Right lobe of liver (tissue), 4 donors: Measurements from ENCODE around the gene STAG2.

Experiments
- CTCF ChIP-seq, 4 donors: fragments of 200-600 bp in 3 of 4; fragments of 450-650 bp in 1 of 4; IDR thresholded peaks; one replicate each; pipeline versions ENCODE4 v1.5.1 to v1.8.0; 2016 to 2022; ENCODE audit warnings: antibody characterized with exemption in 4 of 4, mild to moderate bottlenecking in 2 of 4
- POLR2A ChIP-seq: fragments of 450-650 bp; IDR thresholded peaks from one replicate; pipeline ENCODE4 v1.6.1; 2017; ENCODE audit warnings: antibody characterized with exemption, mild to moderate bottlenecking
- donor health status: DM: no; HTN: no; CAD: no.
- donor health status: DM: no; HTN: no; CAD: no.
- donor health status: DM: no; HTN: yes; CAD: no.

GRCh38 chrX:124098089-124098488 is 136.6 kb downstream of the STAG2 start:
- TF ChIP-seq POLR2A: no peak
- TF ChIP-seq CTCF (IDR thresholded peaks at IDR 0.05): peak; percentile 37 to 63 (median 60)
